ENCODE results near the gene RFX3.
"Not testable (repeated sequence)": the region's sequence is repeated elsewhere in the genome, so short reads cannot be mapped to it uniquely, and the experiment has no call there.

DNA sequence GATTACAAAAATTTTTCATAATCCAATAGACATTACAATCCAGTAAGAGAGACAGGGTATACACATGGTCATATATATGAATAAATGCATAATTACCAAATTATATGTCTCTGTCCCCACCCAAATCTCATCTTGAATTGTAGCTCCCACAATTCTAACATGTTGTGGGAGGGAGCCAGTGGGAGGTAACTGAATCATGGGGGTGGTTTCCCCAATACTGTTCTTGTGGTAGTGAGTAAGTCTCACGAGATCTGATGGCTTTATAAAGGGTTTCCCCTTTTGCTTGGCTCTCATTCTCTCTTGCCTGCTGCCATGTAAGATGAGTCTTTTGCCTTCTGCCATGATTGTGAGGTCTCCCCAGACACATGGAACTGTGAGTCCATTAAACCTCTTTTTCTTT lies 221.4 kb downstream of the RFX3 start:
- TF ChIP-seq, protein P1, sequence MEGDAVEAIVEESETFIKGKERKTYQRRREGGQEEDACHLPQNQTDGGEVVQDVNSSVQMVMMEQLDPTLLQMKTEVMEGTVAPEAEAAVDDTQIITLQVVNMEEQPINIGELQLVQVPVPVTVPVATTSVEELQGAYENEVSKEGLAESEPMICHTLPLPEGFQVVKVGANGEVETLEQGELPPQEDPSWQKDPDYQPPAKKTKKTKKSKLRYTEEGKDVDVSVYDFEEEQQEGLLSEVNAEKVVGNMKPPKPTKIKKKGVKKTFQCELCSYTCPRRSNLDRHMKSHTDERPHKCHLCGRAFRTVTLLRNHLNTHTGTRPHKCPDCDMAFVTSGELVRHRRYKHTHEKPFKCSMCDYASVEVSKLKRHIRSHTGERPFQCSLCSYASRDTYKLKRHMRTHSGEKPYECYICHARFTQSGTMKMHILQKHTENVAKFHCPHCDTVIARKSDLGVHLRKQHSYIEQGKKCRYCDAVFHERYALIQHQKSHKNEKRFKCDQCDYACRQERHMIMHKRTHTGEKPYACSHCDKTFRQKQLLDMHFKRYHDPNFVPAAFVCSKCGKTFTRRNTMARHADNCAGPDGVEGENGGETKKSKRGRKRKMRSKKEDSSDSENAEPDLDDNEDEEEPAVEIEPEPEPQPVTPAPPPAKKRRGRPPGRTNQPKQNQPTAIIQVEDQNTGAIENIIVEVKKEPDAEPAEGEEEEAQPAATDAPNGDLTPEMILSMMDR (IDR thresholded peaks at IDR 0.05), result not testable (repeated sequence)
- not testable (repeated sequence) for TF ChIP-seq POLR2A (IDR thresholded peaks at IDR 0.05)
